ENCODE data around the gene NYNRIN. TPM values are rescaled to one million over a fixed set of nuclear protein-coding genes. Genes with fewer than 3 reads are reported as not detected.
A peak's percentile ranks its signal among the peaks of the same experiment; 100 is the strongest.
"Not testable (repeated sequence)": the region's sequence is repeated elsewhere in the genome, so short reads cannot be mapped to it uniquely, and the experiment has no call there.

Gene NYNRIN
- polyA plus RNA-seq, 4 donors = 47.9 to 53.0 (median 49.6) TPM

- DNase-seq (ENCODE audit: low read depth in 4 of 4, low spot score in 2 of 4) = no peak
These were observed 29.3 kb upstream of the NYNRIN start for GRCh38 chr14:24369463-24369862.

DNA sequence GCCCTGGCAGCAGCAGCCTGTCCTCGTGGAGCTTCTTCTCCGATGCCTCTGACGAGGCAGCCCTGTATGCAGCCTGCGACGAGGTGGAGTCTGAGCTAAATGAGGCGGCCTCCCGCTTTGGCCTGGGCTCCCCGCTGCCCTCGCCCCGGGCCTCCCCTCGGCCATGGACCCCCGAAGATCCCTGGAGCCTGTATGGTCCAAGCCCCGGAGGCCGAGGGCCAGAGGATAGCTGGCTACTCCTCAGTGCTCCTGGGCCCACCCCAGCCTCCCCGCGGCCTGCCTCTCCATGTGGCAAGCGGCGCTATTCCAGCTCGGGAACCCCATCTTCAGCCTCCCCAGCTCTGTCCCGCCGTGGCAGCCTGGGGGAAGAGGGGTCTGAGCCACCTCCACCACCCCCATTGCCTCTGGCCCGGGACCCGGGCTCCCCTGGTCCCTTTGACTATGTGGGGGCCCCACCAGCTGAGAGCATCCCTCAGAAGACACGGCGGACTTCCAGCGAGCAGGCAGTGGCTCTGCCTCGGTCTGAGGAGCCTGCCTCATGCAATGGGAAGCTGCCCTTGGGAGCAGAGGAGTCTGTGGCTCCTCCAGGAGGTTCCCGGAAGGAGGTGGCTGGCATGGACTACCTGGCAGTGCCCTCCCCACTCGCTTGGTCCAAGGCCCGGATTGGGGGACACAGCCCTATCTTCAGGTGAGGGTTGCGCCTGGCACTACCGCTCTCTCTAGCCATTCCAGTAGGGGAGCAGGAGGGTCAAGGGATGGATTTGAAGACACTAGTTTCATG, 28.7 kb upstream of the NYNRIN start:
- DNase-seq (ENCODE audit: low read depth in 4 of 4, low spot score in 2 of 4) = no peak

DNA sequence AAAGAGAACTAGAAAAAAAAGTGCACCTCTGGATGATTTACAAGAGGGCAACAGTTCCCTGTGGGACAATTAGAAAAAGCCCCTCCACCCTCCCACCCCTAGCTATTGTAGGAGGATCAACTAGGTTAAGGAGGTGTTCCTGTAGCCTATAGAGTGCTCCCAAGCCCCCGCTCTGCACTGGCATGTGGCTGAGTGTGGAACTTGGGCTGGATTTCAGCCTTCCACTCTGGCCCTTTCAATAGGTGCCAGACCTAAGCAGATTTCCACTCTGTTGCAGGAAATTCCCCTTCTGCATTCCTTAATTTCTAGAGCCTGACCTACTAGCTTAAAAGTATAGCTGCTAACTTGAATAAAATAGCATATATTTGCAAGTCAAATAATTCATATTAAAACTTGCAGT, 28.1 kb upstream of the NYNRIN start:
- no peak for DNase-seq (ENCODE audit: low read depth in 4 of 4, low spot score in 2 of 4)

- DNase-seq (ENCODE audit: low read depth in 4 of 4, low spot score in 2 of 4) = not testable (repeated sequence)
These were observed 27.2 kb upstream of the NYNRIN start for GRCh38 chr14:24371605-24372004.

- DNase-seq (ENCODE audit: low read depth in 4 of 4, low spot score in 2 of 4) = no peak
These were observed 25.9 kb upstream of the NYNRIN start for GRCh38 chr14:24372701-24373416.

GRCh38 chr14:24376448-24377070, 22.2 kb upstream of the NYNRIN start:
- DNase-seq (ENCODE audit: low read depth in 4 of 4, low spot score in 2 of 4) = no peak

DNA sequence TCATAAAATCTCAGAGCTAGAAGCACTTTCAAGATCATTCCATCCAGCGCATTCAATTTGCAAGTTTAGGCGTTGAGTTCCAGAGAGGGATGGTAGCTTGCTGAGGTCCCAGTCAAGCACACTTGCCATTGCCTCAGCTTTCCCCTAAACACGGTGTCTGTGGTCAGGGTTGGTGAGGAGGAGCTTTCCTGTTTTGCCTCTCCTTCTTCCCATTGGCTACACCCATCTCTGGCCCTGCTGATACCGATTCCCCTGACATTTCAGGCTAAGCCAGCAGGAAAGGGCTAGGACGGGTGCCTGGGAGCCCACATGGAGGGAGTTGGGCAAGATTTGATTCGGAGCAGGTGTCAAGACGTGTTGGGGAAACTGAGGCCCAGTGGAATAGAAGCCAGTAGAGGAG, 21.7 kb upstream of the NYNRIN start:
- no peak for DNase-seq (ENCODE audit: low read depth in 4 of 4, low spot score in 2 of 4)

DNA sequence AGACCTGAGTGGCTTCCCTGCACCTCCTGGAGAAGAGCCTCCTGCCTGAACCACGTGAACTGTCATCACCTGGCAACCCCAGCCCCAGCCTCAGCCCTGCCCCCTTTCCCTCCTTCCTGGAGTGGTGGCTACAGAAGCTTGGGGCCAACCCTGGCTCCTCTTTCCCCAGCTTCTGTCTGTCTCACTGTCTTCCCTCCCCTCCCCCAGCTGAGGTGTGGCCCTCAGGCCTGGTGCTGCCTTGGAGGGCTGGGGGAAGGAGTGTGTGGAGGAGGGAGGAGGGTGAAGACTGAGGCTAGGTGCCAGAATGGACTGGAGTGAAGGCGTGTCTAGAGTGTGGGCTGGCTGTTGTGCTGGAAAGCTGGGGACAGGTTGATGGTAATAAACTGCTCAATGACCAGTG, 21.1 kb upstream of the NYNRIN start:
- no peak for DNase-seq (ENCODE audit: low read depth in 4 of 4, low spot score in 2 of 4)

DNA sequence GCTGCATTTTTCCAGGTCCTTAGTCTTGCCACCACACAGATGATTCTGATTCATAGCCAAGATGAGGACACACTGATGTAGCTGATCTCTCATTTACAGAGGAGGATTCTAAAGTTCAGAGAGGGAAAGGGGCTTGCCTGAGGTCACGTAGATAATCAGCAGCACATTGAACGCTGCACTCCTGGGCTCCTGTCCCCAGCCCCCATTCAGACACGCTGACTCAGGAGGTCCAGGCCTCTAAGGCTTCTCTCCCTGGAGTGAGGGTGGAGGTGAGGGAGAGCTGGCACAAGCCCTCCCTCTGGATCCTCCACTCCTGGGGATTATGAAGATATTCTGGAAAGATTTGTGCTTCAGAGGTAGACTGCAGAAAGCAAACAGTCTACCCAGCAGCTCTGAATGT, 20.5 kb upstream of the NYNRIN start:
- DNase-seq (ENCODE audit: low read depth in 4 of 4, low spot score in 2 of 4) = no peak

- no peak for DNase-seq (ENCODE audit: low read depth in 4 of 4, low spot score in 2 of 4)
These were observed 19.6 kb upstream of the NYNRIN start for GRCh38 chr14:24378981-24379906.

- DNase-seq (ENCODE audit: low read depth in 4 of 4, low spot score in 2 of 4) = no peak
These were observed 18.7 kb upstream of the NYNRIN start for GRCh38 chr14:24379907-24380730.

DNA sequence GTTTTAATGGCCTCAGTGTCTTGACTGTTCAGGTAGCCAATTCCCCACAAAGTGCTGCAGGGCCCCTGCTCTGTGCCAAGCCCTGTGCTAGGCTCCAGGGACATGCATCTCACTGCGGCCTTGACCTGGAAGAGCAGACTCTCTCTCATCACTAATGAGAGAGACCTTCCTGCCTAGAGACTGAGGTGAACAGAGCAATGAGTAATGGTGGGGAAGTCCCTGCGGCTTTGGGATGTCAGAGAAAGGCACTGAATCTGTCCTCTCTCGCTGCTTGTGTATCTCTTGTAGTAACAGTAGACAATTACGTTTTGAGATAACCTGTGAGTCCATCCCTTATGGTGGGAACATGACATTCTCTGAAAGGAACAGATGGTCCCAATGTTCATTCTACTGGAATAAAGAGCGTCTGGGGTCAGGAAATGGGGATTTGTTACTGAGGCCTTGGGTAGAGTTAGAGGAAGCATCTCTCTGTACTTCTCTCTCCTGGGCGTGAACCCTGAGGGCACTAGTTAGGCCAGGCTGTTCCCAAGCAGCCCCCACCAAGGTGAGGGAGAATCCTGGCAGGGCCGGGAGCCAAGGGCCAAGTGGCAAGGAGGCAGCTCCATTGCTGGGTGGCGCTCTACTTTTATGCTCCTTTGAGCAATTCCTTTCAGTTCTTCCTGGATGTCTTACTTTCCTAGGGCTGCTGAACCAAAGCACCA, 17.3 kb upstream of the NYNRIN start:
- DNase-seq (ENCODE audit: low read depth in 4 of 4, low spot score in 2 of 4) = no peak

DNA sequence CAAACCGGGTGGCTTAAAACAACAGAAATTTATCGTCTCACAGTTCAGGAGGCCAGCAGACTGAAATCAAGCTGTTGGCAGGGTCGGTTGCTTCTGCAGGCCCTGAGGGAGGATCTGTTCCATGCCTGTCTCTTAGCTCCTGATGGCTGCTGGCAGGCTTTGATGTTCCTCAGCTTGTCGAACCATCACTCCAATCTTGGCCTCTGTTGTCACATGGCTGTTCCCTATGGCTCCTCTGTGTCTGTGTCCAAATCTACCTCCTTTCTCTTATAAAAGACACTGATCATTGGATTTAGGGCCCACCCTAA, 16.8 kb upstream of the NYNRIN start:
- DNase-seq (ENCODE audit: low read depth in 4 of 4, low spot score in 2 of 4) = peak in 1 of 4 donors; percentile 46

- DNase-seq (ENCODE audit: low read depth in 4 of 4, low spot score in 2 of 4) = no peak
These were observed 14.6 kb upstream of the NYNRIN start for GRCh38 chr14:24384169-24384568.

GRCh38 chr14:24385524-24385923, 13.3 kb upstream of the NYNRIN start:
- DNase-seq (ENCODE audit: low read depth in 4 of 4, low spot score in 2 of 4) = no peak

GRCh38 chr14:24387009-24387345, 11.8 kb upstream of the NYNRIN start:
- DNase-seq (ENCODE audit: low read depth in 4 of 4, low spot score in 2 of 4) = no peak

GRCh38 chr14:24387579-24387978, 11.2 kb upstream of the NYNRIN start:
- DNase-seq (ENCODE audit: low read depth in 4 of 4, low spot score in 2 of 4) = not testable (repeated sequence)

- no peak for DNase-seq (ENCODE audit: low read depth in 4 of 4, low spot score in 2 of 4)
These were observed 10.2 kb upstream of the NYNRIN start for GRCh38 chr14:24388474-24389179.

Measured in left renal cortex interstitium (tissue), 4 donors.